K562 (cell line): ENCODE results near the gene HEXIM1. TPM values are rescaled to one million over a fixed set of nuclear protein-coding genes. Genes with fewer than 3 reads are reported as not detected.

Source experiments
- ATF1 ChIP-seq, 2 experiments: fragments of 450-650 bp in 1 of 2; IDR thresholded peaks; 2 replicates each; pipeline ENCODE4 v1.6.1; 2016; ENCODE audit warnings: missing compliant biosample characterization in 1 of 2, missing genetic modification characterization in 1 of 2
- BCOR ChIP-seq: fragments of 450-650 bp; IDR thresholded peaks from 2 replicates; pipeline ENCODE4 v1.6.1; 2016
- ETV6 ChIP-seq, 3 experiments: fragments of 150-350 bp in 1 of 3; sonication (generic) in 1 of 3; formaldehyde crosslinking in 1 of 3; IDR thresholded peaks; 2 replicates each; pipeline versions ENCODE4 v1.6.1 to v1.8.0; 2014 to 2022; ENCODE audit warnings: borderline replicate concordance in 2 of 3, low read depth in 2 of 3, antibody characterized with exemption in 1 of 3, low read length in 1 of 3, mild to moderate bottlenecking in 1 of 3, missing genetic modification reagents in 1 of 3
- FOXA1 ChIP-seq: fragments of 450-650 bp; IDR thresholded peaks from 2 replicates; pipeline ENCODE4 v1.6.1; 2016; ENCODE audit warnings: mild to moderate bottlenecking, borderline replicate concordance
- FUS ChIP-seq: fragments of 200-400 bp; formaldehyde crosslinking; optimal IDR thresholded peaks from 2 replicates; pipeline ENCODE3; 2017; ENCODE audit warnings: low read depth, low read length
- MYBL2 ChIP-seq, 2 experiments: fragments of 450-650 bp in 1 of 2; sonication (generic) in 1 of 2; formaldehyde crosslinking in 1 of 2; IDR thresholded peaks; 2 replicates each; pipeline versions ENCODE4 v1.6.1 to v1.8.1; 2017 to 2022; ENCODE audit warnings: borderline replicate concordance in 1 of 2, inconsistent platforms in 1 of 2, low read depth in 1 of 2, mild to moderate bottlenecking in 1 of 2, missing genetic modification reagents in 1 of 2, moderate library complexity in 1 of 2
- OTX1 ChIP-seq: fragments of 450-650 bp; formaldehyde crosslinking; IDR thresholded peaks from 2 replicates; pipeline ENCODE4 v1.4.0; 2022; ENCODE audit warnings: mild to moderate bottlenecking
- TAF9B ChIP-seq: fragments of 450-650 bp; IDR thresholded peaks from 2 replicates; pipeline ENCODE4 v1.6.1; 2018; ENCODE audit warnings: mild to moderate bottlenecking; ENCODE audit not compliant: partially characterized antibody
- THRAP3 ChIP-seq: fragments of 450-650 bp; IDR thresholded peaks from 2 replicates; pipeline ENCODE4 v1.6.1; 2016; ENCODE audit warnings: mild to moderate bottlenecking, inconsistent platforms, borderline replicate concordance
- TOE1 ChIP-seq, 2 experiments: fragments of 450-650 bp in 1 of 2; sonication (generic) in 1 of 2; formaldehyde crosslinking in 1 of 2; IDR thresholded peaks; 2 replicates each; pipeline versions ENCODE4 v1.7.1 to v1.8.0; 2016 to 2022; ENCODE audit warnings: borderline replicate concordance in 2 of 2, mild to moderate bottlenecking in 2 of 2, antibody characterized with exemption in 1 of 2, inconsistent platforms in 1 of 2, low read depth in 1 of 2, missing genetic modification reagents in 1 of 2, moderate library complexity in 1 of 2
- ZFX ChIP-seq: sonication (generic); formaldehyde crosslinking; IDR thresholded peaks from 2 replicates; pipeline ENCODE4 v1.8.0; 2022; ENCODE audit warnings: mild to moderate bottlenecking, missing genetic modification reagents, moderate library complexity
- ZNF239 ChIP-seq: fragments of 250-450 bp; sonication (Bioruptor Pico); IDR thresholded peaks from 2 replicates; pipeline ENCODE4 v1.4.0; 2020; ENCODE audit warnings: mild to moderate bottlenecking
- ZNF263 ChIP-seq: sonication (generic); formaldehyde crosslinking; IDR thresholded peaks from 2 replicates; pipeline ENCODE4 v1.8.0; 2022; ENCODE audit warnings: mild to moderate bottlenecking, missing genetic modification reagents, borderline replicate concordance
- ZNF764 ChIP-seq: fragments of 250-450 bp; sonication (Bioruptor Pico); IDR thresholded peaks from 2 replicates; pipeline ENCODE4 v1.4.0; 2020; ENCODE audit warnings: low read depth, mild to moderate bottlenecking, moderate library complexity
- polyA plus RNA-seq, 8 experiments: library from polyadenylated mRNA; depleted of rRNA in 4 of 8; stranded (reverse) in 5 of 8; unstranded in 3 of 8; fragments of >200 nt; fragmentation: Nextera tagmentation in 2 of 8; fragmentation: Illumina TruSeq in 1 of 8; extraction: Ambion mirVana in 2 of 8; extraction: Trizol in 1 of 8; gene quantifications; 2 replicates each; pipeline versions ENCODE4 v1.2.1 to v1.2.3, GENCODE V29; 2011 to 2014; ENCODE audit warnings: inconsistent platforms in 1 of 8, missing spikeins in 1 of 8
- total RNA-seq, 7 experiments: library from RNA; depleted of rRNA in 6 of 7; stranded (reverse); fragments of >200 nt in 6 of 7; fragmentation: Illumina TruSeq in 2 of 7; extraction: Trizol in 2 of 7; gene quantifications; 2 replicates each; pipeline versions ENCODE4 v1.2.1 to v1.2.3, GENCODE V29; 2011 to 2021; ENCODE audit warnings: low replicate concordance in 1 of 7
- TF ChIP-seq, protein P1 (sequence below): sonication (generic); formaldehyde crosslinking; IDR thresholded peaks from 2 replicates; pipeline ENCODE4 v1.8.0; 2022; ENCODE audit warnings: mild to moderate bottlenecking, missing genetic modification reagents
- TF ChIP-seq, protein P2 (sequence below): IDR thresholded peaks from 2 replicates; pipeline ENCODE4 v1.6.1; 2012; ENCODE audit warnings: low read depth, low read length, improper control_type of control experiment, borderline replicate concordance
- TF ChIP-seq, protein P3 (sequence below): fragments of 450-650 bp; IDR thresholded peaks from 2 replicates; pipeline ENCODE4 v1.6.1; 2018; ENCODE audit warnings: mild to moderate bottlenecking, low read depth; ENCODE audit not compliant: partially characterized antibody
- TF ChIP-seq, protein P4 (sequence below): fragments of 250-450 bp; sonication (Bioruptor Pico); IDR thresholded peaks from 2 replicates; pipeline ENCODE4 v1.8.0; 2021; ENCODE audit warnings: mild to moderate bottlenecking, moderate library complexity

The HEXIM1 gene
- total and polyA plus RNA-seq, 9 of the 15 experiments (the other 6 are each of a cell fraction or from before 2014, with no cell fraction given): 1.4 to 28.3 (median 9.1) TPM

DNA sequence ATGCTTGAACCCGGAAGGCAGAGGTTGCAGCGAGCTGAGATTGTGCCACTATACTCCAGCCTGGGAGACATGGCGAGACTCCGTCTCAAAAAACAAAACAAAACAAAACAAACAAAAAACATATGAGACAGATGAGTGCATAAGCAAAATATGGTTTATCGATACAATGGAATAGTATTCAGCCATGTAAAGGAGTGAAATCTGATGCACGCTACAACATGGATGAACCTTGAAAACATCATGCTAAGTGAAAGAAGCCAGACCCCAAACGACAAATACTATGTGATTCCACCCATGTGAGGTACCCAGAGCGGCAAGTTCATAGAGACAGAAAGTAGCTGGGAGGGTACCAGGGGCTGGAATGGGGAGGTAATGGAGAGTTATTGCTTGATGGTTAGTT lies 22.8 kb upstream of the HEXIM1 start (continued):
- TF ChIP-seq ATF1 (CRISPR knock-in tag; IDR thresholded peaks at IDR 0.05): no peak
- no peak for TF ChIP-seq ATF1 (tag; IDR thresholded peaks at IDR 0.05)
- TF ChIP-seq ZNF764 (CRISPR knock-in tag): no peak
- TF ChIP-seq FUS: no peak
- TF ChIP-seq, protein P1, sequence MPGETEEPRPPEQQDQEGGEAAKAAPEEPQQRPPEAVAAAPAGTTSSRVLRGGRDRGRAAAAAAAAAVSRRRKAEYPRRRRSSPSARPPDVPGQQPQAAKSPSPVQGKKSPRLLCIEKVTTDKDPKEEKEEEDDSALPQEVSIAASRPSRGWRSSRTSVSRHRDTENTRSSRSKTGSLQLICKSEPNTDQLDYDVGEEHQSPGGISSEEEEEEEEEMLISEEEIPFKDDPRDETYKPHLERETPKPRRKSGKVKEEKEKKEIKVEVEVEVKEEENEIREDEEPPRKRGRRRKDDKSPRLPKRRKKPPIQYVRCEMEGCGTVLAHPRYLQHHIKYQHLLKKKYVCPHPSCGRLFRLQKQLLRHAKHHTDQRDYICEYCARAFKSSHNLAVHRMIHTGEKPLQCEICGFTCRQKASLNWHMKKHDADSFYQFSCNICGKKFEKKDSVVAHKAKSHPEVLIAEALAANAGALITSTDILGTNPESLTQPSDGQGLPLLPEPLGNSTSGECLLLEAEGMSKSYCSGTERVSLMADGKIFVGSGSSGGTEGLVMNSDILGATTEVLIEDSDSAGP (CRISPR knock-in tag): no peak
- TF ChIP-seq, protein P2, sequence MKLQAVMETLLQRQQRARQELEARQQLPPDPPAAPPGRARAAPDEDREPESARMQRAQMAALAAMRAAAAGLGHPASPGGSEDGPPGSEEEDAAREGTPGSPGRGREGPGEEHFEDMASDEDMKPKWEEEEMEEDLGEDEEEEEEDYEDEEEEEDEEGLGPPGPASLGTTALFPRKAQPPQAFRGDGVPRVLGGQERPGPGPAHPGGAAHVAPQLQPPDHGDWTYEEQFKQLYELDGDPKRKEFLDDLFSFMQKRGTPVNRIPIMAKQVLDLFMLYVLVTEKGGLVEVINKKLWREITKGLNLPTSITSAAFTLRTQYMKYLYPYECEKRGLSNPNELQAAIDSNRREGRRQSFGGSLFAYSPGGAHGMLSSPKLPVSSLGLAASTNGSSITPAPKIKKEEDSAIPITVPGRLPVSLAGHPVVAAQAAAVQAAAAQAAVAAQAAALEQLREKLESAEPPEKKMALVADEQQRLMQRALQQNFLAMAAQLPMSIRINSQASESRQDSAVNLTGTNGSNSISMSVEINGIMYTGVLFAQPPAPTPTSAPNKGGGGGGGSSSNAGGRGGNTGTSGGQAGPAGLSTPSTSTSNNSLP: no peak
- TF ChIP-seq, protein P3, sequence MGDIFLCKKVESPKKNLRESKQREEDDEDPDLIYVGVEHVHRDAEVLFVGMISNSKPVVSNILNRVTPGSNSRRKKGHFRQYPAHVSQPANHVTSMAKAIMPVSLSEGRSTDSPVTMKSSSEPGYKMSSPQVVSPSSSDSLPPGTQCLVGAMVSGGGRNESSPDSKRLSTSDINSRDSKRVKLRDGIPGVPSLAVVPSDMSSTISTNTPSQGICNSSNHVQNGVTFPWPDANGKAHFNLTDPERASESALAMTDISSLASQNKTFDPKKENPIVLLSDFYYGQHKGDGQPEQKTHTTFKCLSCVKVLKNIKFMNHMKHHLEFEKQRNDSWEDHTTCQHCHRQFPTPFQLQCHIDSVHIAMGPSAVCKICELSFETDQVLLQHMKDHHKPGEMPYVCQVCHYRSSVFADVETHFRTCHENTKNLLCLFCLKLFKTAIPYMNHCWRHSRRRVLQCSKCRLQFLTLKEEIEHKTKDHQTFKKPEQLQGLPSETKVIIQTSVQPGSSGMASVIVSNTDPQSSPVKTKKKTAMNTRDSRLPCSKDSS: no peak
- no peak for TF ChIP-seq FOXA1
- no peak for TF ChIP-seq ZNF239 (CRISPR knock-in tag)
- no peak for TF ChIP-seq ZNF263 (CRISPR knock-in tag)
- 0 out of 2 replicates have a peak, but pooled peaks have one; percentile 35 for TF ChIP-seq OTX1 (CRISPR knock-in tag)
- TF ChIP-seq, protein P4, sequence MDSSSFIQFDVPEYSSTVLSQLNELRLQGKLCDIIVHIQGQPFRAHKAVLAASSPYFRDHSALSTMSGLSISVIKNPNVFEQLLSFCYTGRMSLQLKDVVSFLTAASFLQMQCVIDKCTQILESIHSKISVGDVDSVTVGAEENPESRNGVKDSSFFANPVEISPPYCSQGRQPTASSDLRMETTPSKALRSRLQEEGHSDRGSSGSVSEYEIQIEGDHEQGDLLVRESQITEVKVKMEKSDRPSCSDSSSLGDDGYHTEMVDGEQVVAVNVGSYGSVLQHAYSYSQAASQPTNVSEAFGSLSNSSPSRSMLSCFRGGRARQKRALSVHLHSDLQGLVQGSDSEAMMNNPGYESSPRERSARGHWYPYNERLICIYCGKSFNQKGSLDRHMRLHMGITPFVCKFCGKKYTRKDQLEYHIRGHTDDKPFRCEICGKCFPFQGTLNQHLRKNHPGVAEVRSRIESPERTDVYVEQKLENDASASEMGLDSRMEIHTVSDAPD: no peak
- no peak for TF ChIP-seq THRAP3
- peak; percentile 72; the same call in 1 of the 2 replicates for TF ChIP-seq BCOR
- no peak for TF ChIP-seq ETV6 (IDR thresholded peaks at IDR 0.05; ENCODE audit: borderline replicate concordance in 1 of 2, low read depth in 2 of 2, low read length in 1 of 2)
- no peak for TF ChIP-seq ETV6 (CRISPR knock-in tag; IDR thresholded peaks at IDR 0.05; ENCODE audit: borderline replicate concordance)
- TF ChIP-seq MYBL2 (IDR thresholded peaks at IDR 0.05; ENCODE audit: low read depth): no peak
- TF ChIP-seq MYBL2 (CRISPR knock-in tag; IDR thresholded peaks at IDR 0.05; ENCODE audit: borderline replicate concordance): no peak
- TF ChIP-seq ZFX: 0 out of 2 replicates have a peak, but pooled peaks have one; percentile 3
- TF ChIP-seq TAF9B: no peak
- no peak for TF ChIP-seq TOE1 (IDR thresholded peaks at IDR 0.05; ENCODE audit: borderline replicate concordance)
- TF ChIP-seq TOE1 (CRISPR knock-in tag; IDR thresholded peaks at IDR 0.05; ENCODE audit: borderline replicate concordance, low read depth): no peak
